Measurements from ENCODE around the gene FAM107B.

FAM107B gene

DNA sequence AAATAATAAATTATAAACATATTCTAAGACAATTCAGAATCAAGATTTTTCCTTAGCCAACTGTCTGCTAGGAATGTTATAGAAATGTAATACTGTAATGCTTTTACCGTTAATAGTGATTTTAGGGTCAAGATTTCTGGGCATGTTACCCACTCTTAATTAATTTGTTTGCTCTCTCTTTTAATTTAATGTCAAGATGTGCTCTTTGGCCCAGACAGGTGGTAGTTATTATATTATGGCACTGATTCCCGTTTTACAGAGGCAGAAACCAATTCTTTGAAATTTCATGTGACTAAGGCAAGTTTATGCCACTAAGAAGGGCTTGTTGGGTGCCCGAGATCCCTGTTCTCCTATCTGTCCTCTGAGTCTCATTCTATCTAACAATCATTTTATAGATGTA is 959 bp upstream of the FAM107B start:
- DNase-seq = no peak

DNA sequence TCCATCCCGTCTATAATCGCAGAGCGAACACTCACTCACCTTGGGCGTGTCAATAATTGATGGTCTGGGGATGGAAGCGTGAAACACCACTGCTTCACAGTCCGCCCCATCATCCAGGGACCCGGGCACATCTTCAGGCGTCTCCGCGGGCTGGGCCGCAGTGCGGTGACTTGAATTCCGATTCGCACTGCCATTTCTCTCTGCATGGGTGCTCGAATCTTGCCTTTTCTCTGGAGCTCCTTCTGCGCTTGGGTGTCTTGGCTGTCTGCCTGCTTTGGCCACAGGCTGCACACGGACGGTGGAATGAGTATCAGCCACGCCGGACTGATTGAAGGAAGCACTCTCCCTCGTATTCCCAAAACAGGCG is 500 bp downstream of the FAM107B start:
- DNase-seq = no peak

DNA sequence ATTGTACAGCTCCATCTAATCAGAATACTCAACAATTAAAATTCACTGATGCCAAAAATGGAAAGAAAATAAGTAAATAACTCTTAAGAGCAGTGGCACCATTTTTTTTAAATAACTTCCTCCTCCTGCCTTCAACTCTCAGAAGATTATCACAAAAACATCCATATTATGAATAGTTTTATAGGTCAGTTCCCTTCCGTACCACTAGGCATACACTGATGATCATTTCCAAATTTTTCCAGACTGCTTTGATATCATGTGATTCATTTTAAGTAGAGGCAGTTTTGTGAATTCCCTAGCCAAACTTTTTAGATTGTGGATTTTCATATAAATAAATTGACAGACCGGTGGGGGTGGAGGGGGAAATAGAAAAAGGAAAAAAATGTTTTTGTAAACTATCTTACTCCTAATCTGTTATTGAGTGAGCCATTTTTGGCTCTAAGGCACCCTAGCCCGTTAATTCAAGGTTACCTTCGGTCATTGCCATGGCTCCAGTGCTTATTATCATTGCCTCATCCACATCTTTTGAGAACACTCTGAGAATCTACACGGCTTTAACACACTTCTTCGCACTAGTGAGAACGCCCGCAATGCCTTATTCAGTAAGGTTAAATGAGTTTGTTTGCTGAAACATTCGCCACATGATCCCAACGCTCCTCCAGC is 1.0 kb downstream of the FAM107B start:
- no peak for DNase-seq

DNA sequence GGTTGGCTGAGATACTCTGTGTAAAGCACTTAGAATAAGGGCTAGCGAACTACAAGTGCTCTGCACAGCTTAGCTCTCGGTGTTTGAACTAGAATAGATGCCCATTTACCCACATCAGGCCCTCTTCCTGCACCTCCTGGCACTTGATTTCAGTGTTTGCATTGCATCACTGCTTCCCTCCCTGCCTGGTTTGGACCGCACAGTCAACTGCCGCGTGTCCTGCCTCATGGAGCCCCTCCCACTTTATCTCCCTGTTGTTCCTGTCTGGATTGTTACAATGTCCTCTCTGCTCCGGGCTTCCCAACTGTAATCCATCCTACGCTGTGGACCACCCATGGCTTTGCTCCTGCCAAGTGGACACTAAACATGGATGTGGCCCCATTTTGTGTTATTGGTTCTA is 2.3 kb downstream of the FAM107B start:
- no peak for DNase-seq

DNA sequence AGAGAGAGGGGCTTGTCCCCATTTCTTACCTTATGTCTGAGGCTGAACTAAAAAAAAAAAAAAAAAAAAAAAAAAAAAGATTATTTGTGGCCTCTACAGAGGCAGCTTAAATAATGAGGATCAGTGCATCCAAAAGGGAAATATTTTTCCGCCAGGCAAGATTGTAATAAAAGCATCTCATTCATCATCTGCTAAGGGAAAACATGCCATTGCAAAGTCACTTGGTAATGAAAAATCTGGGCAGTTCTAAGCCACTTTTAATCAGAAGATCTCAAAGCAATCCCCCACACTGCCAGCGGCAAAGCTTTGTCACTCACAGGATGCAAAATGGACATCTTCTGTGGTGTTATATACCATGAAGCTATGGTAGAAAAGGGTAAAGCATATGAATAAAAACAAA is 3.8 kb downstream of the FAM107B start:
- DNase-seq = no peak

DNA sequence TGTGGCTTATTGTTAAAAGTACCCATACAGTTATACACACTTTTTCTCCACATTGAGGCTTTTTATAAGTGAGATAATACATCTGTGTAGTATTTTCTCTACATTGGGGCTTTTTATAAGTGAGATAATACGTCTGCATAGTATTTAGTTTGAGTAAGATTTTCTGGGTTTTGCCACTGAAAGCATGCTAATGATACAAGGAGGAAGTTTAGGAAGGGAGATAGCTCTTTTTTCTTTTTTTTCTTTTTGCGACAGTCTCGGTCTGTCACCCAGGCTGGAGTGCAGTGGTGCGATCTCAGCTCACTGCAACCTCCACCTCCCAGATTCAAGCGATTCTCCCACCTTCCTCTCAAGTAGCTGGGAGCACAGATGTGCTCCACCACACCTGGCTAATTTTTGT is 13.3 kb downstream of the FAM107B start:
- DNase-seq = no peak

DNA sequence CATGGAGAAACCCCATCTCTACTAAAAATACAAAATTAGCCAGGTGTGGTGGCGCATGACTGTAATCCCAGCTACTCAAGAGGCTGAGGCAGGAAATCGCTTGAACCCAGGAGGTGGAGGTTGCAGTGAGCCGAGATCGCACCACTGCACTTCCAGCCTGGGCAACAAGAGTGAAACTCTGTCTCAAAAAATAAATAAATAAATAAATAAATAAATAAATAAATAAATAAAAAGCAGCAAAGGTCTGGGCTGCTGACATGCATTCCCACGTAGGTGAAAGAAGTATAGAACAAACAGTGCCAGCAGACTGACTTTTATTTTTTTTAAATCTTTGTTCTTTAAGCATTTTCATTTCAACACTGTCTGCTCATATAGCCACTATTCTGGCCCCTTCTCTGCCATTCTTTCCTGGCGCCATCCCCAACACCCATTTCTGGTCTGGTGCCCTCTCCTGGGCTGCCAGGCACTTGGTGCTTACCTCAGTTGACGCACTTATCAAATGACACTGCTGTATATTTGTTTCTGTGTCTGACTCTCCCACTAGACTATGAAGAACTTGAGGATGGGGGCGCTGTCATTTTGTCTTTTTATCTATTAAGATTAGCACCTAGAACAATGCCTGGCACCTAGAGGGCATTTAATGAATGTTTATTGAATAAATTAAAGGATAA is 15.6 kb downstream of the FAM107B start:
- no peak for DNase-seq

DNA sequence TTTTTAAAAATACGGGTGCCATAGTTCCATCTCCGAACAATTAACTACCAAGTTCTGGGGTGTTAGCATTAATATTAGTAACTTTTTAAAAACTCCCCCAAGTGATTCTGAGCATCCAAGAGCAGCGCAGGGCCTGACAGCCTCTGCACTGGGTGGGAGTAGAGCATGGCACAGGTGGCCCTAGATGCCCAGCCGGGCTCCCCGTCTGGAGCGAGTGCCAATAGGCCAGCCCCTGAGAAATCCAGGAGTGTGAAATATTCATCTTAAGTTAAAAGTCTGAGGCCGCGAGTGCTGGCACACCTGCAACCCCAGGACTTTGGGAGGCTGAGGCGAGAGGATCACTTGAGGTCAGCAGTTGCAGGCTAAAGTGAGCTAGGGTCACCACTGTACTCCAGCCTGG is 16.2 kb downstream of the FAM107B start:
- DNase-seq = no peak

DNA sequence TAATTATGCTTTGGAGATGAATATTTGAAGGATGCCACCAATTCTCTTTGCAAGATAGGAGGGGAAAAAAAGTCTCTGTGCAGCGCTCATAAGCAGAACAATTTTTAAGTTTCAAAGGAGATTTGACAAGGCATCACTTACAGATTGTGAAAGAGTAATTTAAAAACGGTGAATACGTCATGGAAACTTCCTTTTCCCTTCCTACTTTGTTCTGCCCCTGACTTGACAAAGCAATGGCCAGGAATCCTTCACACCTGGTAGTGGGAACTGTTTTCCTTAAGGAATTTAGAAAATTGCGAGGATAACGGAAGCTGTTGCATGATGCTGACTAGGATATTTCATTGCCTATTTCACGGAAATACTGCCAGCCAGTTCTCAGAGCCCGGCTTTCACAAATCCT is 16.7 kb downstream of the FAM107B start:
- no peak for DNase-seq

DNA sequence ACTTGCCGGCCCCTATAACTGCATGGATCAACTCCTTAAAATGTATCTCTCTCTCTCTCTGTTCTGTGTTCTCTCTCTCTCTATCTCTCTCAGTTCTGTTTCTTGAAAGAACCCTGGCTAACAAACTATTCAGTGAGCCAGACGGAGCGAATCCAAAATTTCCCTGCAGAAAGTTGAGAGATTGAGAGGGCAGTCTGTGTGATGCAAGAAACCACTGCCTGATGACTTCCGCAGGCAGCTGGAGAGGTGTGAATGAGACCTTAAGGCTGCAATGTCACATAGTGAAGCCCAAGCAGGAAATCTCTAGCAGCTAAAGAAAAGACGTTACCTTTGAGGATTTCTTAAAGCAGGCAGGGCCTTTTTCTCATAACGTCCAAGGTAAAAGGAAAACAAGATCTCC is 17.3 kb downstream of the FAM107B start:
- DNase-seq = no peak

DNA sequence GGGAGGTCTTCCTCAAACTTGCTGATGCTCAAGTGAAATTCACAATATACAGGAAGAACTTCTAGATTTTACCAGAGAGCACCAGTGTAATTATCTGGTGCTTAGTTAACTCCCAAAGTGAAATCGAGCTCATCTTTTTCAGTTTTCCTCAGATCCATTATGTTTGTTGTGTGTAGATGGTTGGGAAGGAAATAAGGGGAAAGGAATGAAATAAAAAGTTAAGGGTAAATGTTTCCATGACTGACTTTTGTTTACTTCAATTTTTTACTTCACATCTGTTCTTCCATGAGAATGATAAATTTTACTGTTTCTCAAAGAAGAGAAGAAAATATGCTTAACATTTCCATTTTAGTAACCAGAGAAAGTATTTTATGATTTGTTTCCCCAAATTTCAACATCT is 21.3 kb downstream of the FAM107B start:
- DNase-seq = no peak

DNA sequence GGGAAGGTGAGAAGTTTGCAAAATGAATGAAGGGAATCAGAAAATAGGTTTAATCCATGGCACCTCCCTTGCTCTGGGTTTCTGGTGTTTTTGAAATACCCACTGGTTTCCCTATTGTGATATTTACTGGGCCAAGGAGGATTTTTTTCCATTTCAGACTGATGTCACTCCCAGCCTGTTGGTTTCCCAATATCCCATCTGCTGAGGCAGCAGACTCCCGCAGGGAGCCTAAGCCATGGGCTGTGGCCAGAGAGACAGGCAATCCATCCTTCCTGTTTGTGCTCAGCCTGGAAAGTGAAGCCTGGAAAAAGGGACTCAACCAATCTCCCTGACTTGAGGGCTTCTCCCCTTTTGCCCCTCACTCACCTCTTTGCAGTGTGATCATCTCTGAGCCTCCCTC is 22.8 kb downstream of the FAM107B start:
- no peak for DNase-seq

DNA sequence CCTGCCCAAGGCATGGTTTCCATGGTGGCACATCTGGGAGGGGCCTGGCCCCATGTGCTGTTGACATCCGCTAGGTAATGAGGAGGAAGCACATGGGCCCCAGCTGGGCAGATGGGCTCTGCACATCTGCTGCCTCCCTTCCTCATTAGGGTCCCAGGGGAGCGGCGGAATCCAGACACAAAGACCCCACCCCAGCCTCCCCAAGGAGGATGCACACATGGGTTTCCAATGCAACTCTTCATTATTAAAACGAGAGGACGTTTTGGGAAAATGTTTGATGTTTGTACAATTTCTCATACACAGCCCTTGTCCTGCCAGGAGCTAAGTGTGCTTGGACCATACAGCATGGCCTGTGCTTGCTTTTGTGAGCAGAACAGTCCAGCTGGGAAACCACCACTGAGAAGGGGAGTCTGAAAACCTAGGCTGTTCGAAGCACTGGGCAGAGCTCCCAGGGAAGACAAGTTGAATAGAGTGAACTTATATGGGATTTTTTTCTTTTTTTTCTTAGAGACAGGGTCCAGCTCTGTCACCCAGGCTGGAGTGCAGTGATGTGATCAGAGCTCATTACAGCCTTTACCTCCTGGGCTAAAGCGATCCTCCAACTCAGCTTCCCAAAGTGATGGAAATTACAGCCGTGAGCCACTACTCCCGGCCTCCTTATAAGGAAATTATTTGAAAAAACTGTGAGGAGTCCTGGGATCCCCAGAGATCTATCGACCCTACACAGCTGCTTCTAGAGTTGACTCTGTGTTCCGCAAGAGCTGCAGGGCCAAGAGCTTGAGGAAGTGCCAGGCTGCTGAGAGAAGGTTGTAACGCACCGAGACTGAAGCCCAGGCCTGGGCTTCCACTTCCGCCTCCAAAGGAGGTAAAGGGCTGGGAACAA is 23.4 kb downstream of the FAM107B start:
- no peak for DNase-seq

DNA sequence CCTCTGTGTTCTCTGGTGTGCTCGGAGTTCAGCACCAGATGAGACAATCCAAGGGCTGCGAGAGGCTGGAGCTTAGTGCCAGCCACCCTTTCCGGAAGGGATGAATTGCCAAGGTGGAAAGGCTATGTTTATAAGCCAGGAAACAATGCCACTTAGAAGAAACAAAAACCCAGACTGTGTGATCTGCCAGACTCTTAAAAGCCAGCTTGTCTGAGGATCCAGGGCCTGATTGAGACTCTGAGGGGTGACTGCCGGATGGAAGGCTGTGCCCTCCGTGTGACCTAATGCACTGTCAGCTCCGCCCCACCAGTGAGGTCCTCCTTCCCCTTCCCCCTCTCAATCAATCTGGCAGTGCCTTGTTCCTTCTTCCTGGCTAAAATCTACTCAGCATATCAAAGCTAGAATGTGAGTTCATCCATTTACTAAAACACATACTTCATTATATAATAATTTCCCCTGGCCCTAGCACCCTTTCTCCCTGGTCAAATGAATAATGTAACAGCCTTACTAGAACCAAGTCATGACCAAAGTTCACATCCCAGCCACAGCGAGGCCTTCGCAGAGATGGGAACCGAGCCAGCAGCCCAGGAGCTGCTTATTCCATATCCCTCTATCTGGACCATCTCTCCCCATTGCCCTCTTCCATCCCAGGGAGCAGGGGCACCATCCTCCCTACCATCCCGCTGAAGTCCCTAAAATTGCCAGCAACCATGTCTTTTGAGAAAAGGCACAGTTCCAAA is 25.5 kb downstream of the FAM107B start:
- DNase-seq = no peak

DNA sequence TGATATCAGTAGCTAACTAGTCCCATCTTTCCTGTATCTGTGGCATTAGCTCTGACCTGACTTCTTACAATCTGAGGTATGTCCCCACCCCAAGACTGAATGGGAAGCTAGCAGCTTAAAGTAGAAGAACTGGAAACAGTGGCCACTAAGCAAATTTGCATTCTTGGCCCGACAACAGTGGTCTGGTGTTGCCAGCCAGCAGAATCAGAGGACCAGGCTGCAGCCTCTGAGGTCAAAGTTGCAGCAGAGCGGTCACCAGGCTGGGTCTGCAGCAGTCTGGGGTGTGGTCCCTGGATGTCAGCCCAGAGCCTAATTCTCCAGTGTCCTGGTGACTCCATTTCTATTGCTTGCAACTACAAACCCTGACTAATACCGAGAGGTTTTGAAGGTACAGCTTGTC is 26.3 kb downstream of the FAM107B start:
- no peak for DNase-seq

DNA sequence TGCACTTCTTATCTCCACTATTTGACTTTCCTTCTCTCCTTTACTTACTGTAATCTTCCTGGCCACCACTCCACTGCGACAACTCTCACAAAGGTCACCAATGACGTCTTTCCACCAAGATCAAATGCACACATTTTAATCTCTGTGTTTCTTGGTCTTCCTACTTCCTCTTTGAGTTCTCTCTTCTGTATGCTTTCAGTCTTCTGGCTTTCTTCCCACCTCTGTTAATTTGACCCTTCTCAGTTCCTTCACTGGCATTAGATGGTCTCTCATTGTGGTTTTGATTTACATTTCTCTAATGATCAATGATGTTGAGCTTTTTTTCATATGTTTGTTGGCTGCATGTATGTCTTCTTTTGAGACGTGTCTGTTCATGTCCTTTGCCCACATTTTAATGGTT is 31.9 kb downstream of the FAM107B start:
- no peak for DNase-seq

DNA sequence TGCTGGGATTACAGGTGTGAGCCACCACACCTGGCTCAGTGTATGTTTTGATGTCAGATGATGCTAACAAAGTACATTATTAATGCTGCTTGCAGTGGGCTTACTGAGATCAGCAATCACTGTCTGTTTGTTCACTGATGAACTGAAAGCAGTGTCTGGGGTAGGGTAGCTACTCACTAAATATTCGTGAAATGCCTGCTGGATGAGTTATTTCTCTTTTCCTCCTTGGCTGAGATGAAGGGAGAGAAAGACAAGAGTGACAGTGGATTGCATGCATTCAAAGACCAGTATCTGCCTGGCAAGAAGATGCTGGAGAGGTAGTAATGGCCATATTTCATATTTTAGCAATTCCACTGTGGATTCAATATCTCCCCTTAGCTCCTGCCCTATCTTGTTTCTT is 32.3 kb downstream of the FAM107B start:
- DNase-seq = no peak

DNA sequence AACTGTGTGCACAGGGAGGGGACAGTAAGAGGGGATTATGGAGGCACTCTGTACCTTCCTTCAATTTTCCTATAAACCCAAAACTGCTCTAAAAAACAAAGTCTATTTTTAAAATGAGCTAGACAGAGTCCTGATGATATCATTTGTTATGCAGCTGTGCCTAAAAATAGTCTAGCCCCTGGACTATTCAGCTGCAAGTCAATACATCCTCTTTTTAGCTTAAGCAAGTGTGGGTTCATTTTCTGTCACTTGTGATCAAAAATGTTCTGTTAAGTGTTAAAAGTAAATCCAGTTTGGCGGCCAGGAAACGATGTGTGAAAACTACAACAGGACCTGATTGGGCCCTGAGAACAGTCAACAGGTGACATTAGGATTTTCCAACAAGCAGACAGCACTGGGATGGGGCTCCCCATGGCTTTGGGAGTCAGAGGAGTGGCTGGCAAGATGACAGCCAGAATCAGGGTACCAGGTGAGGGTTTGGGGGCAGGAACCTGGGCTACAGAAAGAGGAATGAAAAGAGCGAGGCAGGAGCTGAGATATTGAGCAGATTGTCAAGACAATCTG is 33.9 kb downstream of the FAM107B start:
- no peak for DNase-seq

DNA sequence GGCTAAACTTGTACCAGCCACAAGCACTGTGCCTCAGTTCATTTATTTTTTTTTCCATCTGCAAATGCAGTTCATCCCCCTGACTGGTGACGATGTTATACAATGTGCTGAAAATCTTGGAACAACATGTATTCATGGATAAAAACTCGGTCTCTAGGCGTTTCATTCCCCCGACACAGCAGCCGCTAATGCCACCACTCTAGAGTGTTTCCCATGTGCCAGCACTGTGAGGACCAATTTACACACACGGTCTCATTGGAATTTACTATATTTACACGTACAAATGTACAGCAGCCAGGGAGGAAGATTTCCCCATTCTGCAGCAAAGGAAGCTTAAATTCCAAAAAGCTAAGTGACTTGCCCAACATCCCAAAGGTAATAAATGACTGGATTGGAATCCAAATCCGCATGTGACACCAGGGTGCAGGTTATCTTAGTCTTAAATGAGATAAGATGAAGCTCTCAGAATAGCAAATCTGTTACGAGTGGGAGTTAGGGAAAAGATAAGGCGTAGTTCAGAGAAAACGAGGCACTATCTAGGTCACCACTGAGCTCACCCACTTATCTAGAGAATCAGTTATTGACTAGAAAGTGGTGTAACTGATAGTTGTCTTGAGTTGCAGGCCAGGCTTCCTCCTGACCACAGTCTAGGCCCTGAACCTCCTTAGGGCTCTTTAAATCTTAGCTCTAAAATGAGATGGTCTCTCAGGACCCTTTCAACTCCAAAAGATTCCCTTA is 36.7 kb downstream of the FAM107B start:
- no peak for DNase-seq

DNA sequence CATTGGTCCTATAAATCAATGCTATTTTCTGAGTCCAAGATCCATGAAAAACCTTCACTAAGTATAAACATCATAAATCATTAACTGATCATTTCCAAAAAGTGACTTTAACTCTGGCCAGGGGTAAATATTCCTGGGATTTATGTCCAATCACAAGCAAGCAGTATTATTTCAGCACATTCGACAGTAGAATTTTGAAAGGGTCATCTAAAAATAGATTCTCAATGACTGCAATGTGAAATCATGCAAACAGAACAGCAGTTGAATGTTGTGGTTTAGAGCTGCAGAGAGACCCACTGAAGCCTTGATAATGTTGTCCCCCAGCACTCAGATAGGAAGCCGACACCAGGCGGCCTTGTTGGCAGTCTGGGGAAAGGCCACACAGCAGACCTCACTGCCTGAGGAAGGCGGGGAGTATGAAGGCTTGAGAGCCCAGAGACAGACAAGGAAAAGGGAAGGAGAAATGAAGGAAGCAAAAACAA is 38.1 kb downstream of the FAM107B start:
- no peak for DNase-seq

DNA sequence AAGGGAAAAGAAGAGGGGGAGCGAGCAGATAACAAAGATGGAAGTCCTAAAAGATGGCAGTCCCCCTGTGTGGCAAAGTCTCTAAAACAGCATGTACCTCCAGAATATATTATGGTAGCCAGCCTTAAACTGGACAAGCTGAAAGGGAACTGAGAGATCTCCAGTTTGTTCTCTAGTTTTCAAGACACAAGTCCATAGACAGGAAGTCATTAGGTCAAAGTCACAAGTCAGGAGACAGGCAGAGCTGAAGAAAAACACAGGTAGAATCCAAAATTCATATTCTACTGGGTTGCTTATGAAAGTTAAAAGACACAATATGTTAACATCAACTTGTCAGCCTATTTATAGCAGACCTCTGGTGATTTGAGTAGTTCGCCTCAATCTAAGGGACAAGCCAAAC is 38.7 kb downstream of the FAM107B start:
- DNase-seq = no peak

DNA sequence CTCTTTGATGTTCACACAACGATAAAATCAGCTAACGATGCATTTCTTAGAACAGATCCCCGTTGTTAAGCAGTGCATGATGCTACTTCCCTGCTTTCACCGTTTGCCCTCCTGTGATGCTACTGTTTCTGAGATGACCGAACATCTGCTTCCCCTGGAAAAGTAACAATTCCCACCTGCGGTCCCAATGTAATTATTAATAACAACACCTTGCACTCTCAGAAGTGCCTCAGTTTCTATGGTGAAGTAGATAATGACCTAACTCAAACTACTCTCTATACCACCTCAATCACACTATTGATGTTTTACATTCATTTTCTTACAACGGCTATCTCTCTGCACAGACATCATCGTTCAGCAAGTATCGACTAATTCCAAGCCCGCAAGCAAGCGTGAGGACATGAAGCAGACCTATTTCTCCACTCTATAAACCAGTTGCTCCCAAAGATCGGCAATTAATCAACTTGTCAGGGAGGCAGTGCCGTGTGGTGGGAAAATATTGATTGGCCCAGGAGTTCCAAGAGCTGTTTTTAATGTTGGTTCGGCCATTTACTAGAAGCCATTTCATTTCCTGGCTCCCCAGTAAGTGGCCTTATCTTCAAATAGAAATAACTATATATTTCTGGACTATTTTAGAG is 42.7 kb downstream of the FAM107B start:
- peak; percentile 44 for DNase-seq
